NCI-H510A (cell line): ENCODE measurements around the gene P2RX5.

Experiments
- DNase-seq: peaks from one replicate; lab custom pipeline; 2025; lab: John Stamatoyannopoulos, UW

The P2RX5 gene

DNA sequence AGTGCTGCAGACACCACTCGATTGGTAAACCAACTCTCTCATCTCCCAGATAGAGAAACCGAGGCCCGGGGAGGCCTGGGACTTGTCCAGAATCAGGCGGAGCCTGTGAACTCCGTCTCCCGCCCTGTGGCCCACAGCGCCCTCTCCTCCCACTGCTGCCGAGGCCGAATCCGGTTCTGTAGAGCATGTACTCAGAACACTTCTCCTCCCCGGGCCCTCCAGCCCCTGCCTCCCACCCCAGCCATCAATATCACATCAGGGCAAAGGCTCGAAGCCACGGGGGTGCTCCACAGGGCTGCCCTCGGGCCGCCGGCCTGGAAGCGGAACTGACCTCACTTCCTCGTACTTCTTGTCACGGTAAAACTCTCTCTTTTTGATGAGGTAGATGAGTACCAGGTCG lies 14.4 kb downstream of the P2RX5 start:
- DNase-seq: no peak

DNA sequence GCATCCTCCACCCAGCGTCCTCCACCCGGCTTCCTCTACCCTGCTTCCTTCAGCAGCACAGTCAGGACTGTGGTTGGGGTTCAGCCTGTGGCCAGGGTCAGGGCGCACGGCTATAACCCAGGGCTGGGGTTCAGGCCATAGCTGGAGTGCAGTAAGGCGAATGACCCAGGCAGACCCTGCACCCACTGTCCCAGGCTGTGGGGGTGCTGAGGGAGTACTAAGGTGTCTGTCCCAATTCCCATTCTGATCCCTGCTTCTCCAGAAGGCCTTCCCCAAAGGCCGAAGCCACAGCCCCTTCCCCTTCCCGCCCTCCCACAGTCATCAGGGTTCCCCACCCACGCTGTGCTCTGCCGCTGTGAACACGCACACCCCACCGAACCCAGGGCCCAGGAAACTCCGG lies 14.9 kb downstream of the P2RX5 start:
- no peak for DNase-seq

DNA sequence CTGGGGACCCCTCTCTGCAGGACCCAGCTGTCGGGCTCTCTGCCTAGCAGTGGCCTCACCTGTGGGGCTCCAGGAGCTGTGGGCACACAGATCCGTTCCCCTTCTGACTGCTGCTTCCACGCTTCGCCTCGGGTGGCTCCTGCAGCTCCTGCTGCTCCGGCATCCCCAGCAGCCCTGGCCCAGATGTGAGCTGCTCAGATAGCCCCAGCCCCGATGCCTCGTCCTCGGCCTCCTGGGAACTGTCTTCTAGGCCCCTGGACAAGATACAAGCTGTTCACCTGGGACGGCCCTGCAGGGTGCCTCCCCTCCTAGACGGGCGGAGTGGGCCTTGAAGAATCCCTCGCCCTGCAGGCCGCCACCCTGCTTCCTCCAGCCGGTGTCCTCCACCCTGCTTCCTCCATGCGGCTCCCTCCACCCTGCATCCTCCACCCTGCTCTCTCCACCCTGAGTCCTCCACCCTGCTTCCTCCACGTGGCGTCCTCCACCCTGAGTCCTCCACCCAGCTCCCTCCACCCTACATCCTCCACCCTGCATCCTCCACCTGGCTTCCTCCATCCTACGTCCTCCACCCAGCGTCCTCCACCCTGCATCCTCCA lies 16.3 kb downstream of the P2RX5 start:
- no peak for DNase-seq

DNA sequence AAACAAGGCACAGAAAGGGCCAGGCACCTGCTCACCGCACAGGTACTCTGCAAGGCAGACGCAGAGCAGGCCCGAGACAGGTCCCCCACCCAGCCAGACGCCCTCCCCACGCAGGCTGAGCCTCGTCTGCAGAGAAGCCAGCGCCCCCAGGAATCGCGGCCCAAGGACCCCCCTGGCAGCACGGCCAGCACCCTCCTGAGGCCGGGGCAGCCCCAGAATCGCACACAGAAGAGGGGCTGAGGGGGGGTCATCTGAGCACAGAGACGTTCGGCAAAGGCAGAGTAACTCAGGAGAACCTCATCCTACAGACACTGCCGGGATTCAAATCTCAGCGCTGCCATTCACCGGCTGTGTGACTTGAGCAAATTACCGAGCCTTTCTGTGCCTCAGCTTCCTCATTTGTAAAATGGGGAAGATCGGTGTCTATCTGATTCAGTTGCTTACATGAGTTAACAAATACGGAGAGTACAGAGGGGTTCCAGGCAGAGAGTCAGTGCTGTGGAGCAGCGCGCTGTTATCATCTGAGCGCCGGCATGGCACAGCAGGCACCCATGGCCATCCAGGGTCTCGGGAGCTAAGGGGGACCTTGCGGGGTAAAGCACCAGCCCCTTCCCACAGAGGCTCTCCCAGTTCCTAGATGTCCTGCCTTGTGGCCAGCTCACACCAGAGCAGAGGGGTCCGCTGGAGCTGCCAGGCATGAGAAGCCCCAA lies 17.0 kb downstream of the P2RX5 start:
- no peak for DNase-seq

DNA sequence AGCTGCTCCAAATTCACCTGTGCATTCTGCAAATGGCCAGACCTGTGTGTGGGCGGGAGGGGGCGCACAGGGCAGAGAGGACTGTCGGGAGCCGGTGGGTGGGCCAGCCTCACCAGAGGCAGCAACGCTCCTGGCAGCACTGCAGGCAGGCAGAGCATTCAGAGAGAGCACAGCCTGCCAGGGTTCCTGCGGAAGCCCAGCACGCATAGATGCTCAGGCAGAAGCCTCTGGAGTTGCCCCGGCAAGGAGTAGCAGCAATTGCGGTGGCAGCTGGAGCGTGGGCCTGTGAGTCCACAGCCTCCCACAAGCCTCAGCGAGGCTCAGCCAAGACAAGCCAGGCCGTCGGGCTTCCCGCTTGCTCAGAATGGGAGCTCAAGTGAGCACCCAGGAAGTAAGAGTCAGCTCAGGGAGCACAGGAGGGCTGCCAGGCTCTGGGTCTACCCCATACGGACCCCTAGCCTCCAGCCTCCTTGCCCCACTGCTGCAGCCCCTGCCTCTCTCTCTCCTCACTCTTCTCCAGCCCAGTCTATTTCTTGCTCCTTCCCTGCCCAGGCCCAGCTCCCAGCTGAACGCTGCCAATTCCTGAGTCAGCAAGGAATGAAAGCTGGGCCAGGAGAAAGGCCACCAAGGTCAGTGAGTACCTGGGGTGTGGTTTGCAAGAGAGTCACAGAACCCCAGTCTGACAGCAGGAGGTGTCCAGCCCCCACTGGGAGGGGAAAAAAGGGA lies 17.7 kb downstream of the P2RX5 start:
- no peak for DNase-seq

DNA sequence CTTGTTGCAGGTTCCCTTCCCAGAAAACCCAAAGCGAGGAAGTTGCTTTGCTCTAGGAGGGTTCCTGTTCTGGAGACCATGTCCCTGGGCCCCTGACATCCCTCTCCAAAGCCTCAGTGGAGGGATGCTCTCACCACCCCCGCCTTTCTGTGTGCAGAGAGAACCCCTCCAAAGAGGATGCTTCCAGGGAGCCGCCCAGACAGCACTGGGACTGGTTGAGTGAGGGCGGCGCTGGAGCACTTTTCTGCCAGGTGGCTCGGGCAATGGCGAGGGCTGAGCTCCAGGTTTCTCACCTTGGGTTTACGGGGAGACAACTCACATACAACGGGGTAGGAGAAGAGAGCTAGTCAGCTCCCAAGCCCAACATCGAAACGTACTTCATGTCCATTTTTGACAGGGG lies 20.1 kb downstream of the P2RX5 start:
- no peak for DNase-seq

DNA sequence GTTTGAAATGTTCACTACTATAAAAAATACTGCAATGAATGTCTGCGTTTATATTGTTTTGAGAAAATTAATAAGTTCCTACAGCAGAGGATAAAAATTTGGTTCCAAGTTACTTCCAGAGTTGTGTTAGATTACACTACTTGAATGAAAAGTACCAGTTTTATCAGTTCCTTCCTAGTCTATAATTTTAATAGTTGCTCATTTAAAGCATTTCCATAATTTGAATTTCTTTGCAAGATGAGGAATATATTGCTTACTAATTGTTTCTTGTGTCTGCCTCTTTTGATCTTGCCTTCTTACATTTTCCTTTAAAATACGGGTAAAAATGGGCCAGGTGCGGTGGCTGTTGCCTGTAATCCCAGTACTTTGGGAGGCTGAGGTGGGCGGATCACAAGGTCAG lies 23.4 kb downstream of the P2RX5 start:
- no peak for DNase-seq

DNA sequence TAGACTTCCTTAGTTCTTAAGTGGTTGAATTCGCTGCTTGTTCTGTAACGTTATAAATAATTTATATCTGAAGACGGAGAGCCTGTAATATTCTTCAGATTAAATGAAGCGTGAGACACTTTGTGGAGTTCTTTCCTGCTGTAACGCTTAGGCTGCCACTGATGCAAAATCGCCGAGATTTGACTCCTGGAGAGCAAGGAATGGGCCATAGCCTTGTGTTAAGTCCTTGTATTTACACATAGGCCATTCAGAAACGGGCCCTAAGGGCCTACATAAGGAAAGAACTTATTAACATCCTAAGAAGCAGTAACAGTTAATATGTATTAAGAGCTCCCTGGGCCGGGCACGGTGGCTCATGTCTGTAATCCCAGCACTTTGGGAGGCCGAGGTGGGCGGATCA lies 26.4 kb downstream of the P2RX5 start:
- DNase-seq: no peak

DNA sequence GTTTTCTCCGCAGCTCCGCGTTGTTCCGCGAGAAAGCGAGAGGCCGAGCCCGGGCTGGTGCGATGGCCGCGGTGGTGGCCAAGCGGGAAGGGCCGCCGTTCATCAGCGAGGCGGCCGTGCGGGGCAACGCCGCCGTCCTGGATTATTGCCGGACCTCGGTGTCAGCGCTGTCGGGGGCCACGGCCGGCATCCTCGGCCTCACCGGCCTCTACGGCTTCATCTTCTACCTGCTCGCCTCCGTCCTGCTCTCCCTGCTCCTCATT lies 26.9 kb downstream of the P2RX5 start:
- no peak for DNase-seq

DNA sequence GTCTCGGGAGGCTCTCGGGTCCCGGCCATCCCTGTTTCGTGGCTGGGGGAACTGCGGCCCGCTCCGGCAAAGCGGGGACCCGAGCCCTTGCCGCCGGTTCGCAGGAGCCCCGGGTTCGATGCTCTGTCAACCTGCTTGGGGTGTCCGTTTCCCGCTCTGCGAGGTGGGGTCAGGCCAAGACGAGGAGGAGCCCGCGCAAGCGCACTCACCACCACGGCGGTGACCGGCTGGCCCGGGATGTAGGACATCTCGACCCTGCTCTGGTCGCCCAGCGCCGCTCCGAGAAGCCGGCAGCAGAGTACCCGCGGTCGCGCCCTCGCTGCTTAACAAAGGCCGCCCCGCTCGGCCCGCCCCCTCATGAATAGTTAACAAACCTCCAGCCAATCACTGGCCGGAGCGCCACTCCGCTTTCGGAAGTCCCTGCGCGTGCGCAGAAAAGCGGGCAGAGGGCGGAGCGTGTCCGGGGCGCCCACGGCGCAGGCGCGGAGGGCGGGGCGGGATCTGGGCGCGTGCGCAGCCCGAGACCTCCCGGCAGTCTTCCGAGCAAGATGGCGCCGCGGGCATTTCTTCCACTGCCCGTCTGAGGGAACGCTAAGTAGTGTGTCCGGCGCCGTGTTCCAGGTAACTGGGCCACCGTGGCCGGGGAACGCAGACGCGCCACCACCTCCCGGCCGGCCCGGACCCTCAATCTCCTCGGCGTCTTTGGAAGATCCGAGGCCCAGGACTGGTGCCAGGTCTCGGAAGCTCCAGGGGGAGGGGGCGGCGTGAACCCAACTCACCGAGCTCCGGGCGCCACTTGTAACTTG lies 27.5 kb downstream of the P2RX5 start, which contains the start of the genes EMC6 and TAX1BP3:
TSS of gene EMC6 (plus strand) at position 534 of the 806 bp plus-strand sequence. CDS start 335 bp downstream, outside the sequence.
TSS of gene TAX1BP3 (minus strand) at position 300 of the 806 bp plus-strand sequence. CDS start at position 248, 52 bp downstream.
- DNase-seq: peak; percentile 83

DNA sequence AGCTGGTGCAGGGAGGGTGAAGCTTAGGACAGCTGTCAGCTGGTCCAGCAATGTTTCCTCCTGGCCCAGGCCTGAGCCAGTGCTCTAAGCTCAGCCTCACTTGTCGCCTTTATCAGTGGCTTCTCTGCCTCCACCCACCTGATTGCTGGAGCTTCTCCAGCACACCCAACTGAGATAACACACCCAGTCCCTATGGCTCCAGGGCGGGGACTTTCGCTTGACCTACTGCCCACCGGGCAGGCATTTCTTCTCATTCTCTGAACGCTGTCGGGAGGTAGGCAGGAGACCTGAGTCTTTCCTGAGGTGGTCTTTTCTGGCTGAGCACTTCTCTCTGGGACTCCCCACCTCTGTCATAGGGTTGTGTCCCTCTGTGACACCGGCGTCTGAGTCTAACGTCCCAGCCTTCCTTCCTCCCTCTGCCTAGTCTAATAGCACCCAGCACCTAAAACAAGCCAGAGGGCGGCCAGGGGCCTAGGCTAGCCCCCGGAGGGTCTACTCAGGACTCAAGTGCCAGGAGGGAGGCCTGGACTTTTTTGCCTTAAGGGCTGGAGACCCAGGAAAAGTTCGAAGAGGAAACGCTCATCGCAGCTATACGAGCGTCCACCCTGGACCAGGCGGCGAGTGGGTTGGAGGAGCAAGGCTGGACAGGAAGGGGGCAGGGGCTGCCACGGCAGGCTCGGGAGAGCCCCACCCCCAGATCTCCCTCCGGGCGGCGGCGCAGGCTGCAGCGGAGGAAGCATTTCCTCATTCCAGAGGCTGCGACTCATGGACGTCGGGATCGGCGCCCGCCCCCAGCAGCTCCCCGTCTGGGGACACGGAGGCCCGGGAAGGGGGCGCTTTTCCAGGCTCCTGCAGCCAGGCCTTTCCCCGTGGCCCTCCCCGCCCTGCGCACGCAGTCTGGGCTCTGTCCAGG lies 28.3 kb downstream of the P2RX5 start:
- DNase-seq: peak; percentile 26

DNA sequence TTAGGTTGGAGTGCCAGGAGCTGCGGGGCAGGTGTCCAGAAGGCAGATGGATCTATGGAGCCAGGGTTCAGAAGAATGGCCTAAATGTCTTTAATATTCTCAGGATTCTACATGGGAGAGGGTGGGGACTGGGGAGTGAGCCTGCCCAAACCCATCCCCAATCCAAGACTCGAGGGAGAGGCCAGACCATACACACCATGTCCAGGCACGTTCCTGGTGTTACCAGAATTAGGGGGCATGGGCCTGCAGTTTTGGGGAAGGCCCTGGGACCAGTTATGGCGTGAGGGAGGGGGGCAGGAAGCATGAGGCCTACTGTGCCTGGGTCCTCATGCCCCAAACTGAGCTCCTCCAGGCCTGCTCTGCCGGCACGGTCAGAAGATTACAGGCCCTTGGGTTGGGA lies 29.4 kb downstream of the P2RX5 start:
- no peak for DNase-seq

DNA sequence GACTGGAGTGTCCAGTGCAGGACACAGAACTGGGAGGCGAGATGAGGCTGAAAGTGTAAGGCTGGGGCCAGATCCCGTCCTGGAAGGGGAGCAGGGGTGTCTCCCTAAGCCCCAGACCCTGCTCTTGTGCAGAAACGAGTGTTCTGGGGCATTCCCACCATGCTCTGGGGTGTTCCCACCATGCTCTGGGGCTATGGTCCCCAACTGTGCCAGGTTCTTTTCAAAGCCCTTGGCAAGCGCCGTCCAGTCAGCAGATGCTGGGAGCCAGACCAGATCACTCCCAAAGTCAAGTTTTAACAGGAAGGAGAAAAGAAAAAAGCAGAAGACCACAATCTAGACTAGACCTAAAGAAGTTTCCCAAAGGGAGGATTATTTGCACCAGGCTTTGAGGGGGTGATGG lies 30.1 kb downstream of the P2RX5 start:
- no peak for DNase-seq

DNA sequence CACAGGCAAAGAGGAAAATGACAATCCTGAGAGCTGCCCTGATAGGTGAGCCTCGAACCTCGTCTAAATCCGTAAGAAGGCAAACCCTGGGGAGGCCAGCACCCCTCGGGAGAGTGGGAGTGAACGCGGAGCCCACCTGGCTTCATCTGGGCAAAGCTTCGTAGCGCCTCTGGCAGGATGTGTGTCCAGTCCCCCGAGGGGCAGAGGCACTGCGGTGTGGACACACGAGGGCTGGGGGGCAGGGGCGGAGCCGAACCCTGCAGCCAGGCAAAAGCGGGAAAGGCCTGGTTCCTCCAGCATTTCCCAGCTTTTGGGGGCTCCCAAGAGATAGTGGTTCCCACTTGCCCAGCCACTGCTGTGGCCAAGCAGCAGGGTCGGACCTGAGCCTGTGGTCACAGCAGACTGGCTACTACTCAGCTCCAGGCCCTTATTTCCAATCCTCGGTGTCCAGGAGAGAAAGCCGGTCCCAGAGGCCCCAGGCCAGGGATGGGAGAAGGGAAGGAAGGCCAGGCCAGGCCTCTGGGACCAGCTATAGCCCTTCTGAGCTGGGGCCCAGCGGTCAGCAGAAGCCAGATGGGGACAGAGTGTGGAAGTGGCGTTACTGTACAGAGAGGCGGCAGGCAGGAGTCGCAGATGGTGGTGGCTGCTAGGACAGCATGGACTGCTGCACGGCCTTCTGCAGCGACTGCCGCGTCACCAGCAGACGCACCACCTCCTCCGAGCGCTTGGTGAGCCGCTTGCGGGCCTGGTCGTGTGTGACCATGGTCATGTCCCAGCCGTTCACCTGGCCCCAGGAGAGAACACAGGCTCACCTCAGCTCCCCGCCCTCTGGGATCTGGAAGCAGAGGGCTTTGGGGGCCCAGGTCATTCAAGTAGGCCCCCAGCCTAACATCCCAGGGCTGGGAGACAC lies 32.6 kb downstream of the P2RX5 start:
- DNase-seq: no peak

DNA sequence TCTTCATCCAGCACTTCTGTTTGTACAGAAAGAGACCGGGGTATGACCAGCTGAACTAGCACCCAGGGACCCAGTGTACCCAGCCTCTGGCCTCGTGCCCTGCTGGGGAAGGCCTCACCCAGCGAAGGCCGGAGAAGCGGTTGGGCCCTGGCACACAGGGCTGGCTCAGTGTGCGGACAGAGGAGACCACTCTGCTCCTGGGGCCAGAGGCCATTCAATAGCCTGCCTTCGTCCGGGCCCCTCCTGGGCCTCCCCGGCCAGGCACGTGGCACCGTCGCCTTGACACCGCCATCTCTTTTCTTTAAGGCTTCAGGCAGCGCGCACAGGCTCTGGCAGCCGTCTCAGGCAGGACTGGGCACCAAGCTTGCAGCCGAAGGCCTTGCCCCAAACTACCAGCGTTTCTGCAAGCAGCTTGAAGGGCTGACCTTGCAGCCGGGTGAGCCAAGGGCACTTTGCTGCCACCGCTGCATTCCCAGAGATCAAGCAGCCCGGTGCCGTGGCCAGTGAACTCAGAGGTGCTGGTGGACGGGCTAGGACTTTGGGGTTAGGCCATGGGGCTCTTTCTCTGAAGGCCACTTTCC lies 35.6 kb downstream of the P2RX5 start:
- no peak for DNase-seq

DNA sequence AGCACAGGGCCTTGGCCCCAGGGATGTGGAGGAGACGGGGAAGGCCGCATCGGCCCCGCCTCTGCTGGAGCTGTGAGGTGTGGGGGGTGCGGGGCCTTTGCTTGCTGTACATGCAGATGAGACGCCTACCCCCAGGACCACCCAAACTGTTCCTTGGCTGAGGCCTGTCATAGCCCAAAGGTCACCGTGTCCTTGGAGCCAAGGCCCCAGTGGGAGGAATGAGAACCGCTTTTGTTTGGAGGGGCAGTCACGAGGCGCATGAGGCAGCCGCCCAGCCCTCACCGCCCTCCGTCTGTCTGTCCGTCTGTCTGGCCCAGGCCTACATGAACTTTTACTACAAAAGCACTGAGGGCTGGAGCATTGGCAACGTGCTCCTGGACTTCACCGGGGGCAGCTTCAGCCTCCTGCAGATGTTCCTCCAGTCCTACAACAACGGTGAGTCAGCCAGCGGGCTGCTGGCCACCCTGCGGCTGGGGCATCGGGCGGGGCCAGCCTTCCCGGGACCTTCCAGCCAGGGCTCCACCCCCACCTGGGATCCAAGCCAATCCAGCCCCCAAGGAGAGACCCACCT lies 36.3 kb downstream of the P2RX5 start:
- DNase-seq: no peak

DNA sequence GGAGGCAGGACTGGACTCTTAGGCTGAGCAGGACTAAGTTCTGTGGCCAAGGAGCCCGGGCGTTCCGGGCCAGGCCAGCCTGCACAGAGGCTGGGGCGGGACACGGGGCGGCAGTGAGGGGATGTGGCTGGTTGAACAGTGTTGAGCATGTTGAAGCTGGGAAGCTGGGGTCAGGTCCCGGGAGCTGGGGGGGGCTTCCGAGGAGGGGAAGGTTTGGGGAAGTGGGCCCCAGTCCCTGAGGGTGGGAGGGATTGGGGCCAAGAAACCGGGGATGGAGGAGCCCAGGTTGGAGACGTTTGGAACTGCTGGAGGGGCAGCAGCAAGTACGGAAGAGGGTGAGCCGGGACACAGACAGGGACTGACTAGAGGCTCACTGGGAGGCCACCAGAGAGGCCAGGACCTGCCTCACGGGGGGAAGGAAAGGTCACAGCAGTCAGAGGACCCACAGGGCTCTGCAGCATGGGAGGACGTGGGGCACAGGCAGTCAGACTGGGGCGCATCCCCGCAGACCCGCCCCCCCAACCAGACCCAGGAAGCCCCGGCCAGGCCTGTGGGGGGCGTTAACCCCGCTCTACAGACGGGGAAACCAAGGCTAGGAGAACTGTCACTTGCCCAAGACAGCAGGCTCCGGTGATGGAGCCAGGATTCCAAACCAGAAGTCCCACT lies 37.0 kb downstream of the P2RX5 start:
- DNase-seq: no peak

DNA sequence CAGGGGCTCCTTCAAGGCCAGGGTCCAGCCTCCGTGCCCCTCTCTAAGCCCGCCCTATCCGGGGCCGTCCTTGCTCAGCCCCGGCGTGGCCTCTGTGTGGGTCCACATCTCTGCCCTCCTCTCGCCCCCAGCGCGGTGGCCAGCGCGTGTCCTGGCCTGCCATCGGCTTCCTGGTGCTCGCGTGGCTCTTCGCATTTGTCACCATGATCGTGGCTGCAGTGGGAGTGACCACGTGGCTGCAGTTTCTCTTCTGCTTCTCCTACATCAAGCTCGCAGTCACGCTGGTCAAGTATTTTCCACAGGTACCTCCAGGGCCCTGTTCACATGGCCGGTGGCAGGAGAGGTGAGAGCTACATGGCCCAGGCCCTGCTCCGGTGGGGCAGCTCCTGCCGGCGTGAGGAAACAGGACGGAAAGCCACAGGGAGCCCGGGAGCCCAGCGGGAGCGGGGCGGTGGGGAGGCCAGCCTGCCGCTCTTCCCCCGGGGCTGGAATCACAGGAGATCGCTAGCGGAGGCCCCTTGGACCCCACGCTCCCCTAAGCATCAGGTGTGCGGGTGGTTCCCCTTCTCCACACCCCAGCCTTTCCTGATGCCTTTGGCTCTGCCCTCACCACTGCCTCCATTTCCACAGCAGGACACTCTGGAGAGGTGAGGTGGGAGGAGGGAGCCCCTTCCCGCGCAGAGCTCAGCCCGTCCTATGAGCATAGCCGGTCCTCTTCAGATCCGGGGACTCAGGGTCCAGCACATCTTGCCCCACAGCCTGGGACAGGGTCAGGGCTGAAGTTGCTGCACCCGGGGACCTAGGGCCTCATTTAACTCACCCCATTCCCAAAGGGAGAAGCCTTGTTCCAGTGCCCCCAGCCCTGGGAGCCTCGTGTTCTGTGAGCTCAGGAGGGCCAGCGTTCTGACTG lies 37.8 kb downstream of the P2RX5 start:
- DNase-seq: no peak
